Nephron progenitor cell (in vitro differentiated cells): ENCODE measurements around the gene GMPPB.

Experiments used
- DNase-seq: peaks from one replicate; pipeline ENCODE4 v3.0.0; 2021
- H3K27ac Mint-ChIP-seq: 2 replicates; pipeline ENCODE4 v1.8.0; 2021; ENCODE audit warnings: mild to moderate bottlenecking, moderate library complexity, mixed read lengths
- H3K27me3 Mint-ChIP-seq: 2 replicates; pipeline ENCODE4 v1.8.0; 2021; ENCODE audit warnings: mild to moderate bottlenecking, low read depth, mixed read lengths; ENCODE audit not compliant: poor library complexity
- H3K36me3 Mint-ChIP-seq: 2 replicates; pipeline ENCODE4 v1.8.0; 2021; ENCODE audit warnings: low read depth, mixed read lengths
- H3K4me1 Mint-ChIP-seq: 2 replicates; pipeline ENCODE4 v1.8.0; 2021; ENCODE audit warnings: mixed read lengths
- H3K4me3 Mint-ChIP-seq: 2 replicates; pipeline ENCODE4 v1.8.0; 2021; ENCODE audit warnings: mild to moderate bottlenecking, moderate library complexity, mixed read lengths
- H3K9me3 Mint-ChIP-seq: 2 replicates; pipeline ENCODE4 v1.8.0; 2021; ENCODE audit warnings: mild to moderate bottlenecking, moderate library complexity, mixed read lengths
- CTCF ChIP-seq: fragments of 200-600 bp; sonication (generic); IDR thresholded peaks from 2 replicates; pipeline ENCODE4 v1.5.0; 2021; ENCODE audit warnings: antibody characterized with exemption

The GMPPB gene

GRCh38 chr3:49738067-49738713, 14.4 kb upstream of the GMPPB start:
- TF ChIP-seq CTCF = no peak
- no peaks in the 10 kb centered on the region for H3K4me1 Mint-ChIP-seq
- no peak overlapping the region for H3K27ac Mint-ChIP-seq
- no peak overlapping the region for H3K4me3 Mint-ChIP-seq
- peaks cover 69% of the 10 kb centered on the region for H3K36me3 Mint-ChIP-seq
- H3K9me3 Mint-ChIP-seq = no peaks in the 10 kb centered on the region
- no peak for DNase-seq
- no peaks in the 10 kb centered on the region for H3K27me3 Mint-ChIP-seq

DNA sequence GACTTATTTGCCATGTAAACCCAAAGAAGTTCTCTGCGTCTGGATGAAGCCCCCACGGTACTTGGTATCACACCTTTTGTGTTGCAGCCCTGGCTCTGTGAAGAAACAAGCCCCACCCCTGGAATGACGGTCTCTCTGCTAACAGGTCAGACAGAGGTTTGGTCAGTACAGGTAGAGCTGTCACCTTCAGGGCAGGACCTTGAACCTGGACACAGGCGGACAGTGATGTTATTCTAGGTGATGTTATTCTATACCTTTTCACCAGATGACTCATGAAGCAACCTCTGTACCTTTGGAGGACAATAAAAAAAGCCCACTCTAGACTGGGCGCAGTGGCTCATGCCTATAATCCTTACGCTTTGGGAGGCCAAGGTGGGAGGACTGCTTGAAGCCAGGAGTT, 11.0 kb upstream of the GMPPB start:
- no peak for TF ChIP-seq CTCF
- no peak overlapping the region for H3K4me3 Mint-ChIP-seq
- H3K36me3 Mint-ChIP-seq = peaks cover 75% of the 10 kb centered on the region
- H3K27me3 Mint-ChIP-seq = no peaks in the 10 kb centered on the region
- no peak for DNase-seq
- H3K4me1 Mint-ChIP-seq = no peaks in the 10 kb centered on the region
- peak overlapping the region; percentile 42 for H3K27ac Mint-ChIP-seq
- no peaks in the 10 kb centered on the region for H3K9me3 Mint-ChIP-seq

GRCh38 chr3:49733551-49733950, 9.8 kb upstream of the GMPPB start:
- Mint-ChIP-seq H3K4me3 (no peak overlapping the region), H3K4me1 (no peaks in the 10 kb centered on the region), H3K27me3 (no peaks in the 10 kb centered on the region), H3K27ac (no peak overlapping the region), H3K9me3 (no peaks in the 10 kb centered on the region), H3K36me3 (peaks cover 73% of the 10 kb centered on the region)
- no peak for DNase-seq
- no peak for TF ChIP-seq CTCF

DNA sequence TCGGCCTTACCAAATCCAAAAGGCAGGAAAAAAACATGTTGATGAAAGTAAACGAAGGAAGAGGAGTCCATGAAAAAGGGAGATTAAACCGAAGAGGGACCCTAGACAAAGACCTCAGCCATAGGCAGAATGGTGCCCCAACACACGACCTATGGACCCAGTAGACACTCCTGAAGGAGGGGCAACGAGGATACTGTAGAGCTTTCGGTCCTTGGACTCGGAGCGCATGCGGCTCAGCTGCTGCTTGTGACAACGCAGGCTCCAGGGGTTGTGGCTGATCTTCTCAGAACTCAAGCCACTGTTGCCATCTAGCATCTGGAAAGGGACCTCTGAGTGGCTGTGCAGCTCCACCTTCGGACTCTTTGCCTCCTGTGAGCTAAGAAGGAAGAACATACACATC, 8.8 kb upstream of the GMPPB start:
- TF ChIP-seq CTCF = no peak
- no peak for DNase-seq
- Mint-ChIP-seq H3K9me3 (no peaks in the 10 kb centered on the region), H3K27ac (no peak overlapping the region), H3K27me3 (no peaks in the 10 kb centered on the region), H3K4me3 (no peak overlapping the region), H3K36me3 (peaks cover 73% of the 10 kb centered on the region), H3K4me1 (no peaks in the 10 kb centered on the region)

DNA sequence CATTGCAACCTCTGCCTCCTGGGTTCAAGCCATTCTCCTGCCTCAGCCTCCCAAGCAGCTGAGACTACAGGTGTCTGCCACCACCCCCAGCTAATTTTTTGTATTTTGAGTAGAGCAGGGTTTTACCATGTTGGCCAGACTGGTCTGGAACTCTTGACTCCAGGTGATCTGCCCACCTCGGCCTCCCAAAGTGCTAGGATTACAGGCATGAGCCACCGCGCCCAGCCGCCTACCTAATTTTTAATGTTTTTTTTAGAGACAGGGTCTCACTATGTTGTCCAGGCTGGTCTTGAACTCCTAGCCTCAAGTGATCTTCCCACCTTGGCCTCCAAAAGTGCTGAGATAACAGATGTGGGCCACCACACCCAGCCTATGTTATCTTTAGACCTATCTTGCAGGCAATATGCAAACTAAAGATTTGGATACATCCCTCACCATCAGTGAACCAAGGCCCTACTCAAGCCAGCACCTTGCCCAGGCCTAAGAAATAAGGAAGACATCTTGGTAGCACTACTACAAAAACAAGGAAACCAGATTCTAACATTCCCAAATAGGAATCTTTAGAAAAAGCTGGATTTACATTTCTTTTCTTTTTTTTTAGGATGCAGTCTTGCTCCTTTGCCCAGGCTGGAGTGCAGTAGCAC, 6.3 kb upstream of the GMPPB start:
- Mint-ChIP-seq H3K4me1 (no peaks in the 10 kb centered on the region), H3K36me3 (peaks cover 55% of the 10 kb centered on the region), H3K27ac (no peak overlapping the region), H3K9me3 (no peaks in the 10 kb centered on the region), H3K27me3 (no peaks in the 10 kb centered on the region), H3K4me3 (no peak overlapping the region)
- TF ChIP-seq CTCF = no peak
- DNase-seq = no peak

GRCh38 chr3:49727924-49728361, 4.2 kb upstream of the GMPPB start:
- no peak overlapping the region for H3K4me3 Mint-ChIP-seq
- DNase-seq = no peak
- H3K27me3 Mint-ChIP-seq = no peaks in the 10 kb centered on the region

More at GRCh38 chr3:49727924-49728361, 4.2 kb upstream of the GMPPB start:
- peak overlapping the region; percentile 48 for H3K27ac Mint-ChIP-seq
- no peak for TF ChIP-seq CTCF
- H3K36me3 Mint-ChIP-seq = peaks cover 38% of the 10 kb centered on the region
- no peaks in the 10 kb centered on the region for H3K9me3 Mint-ChIP-seq
- H3K4me1 Mint-ChIP-seq = peaks cover 15% of the 10 kb centered on the region
